Dendritic cell treated with granulocyte-macrophage colony-stimulating factor and Interleukin-4, amounts not matched to agents 40 ng/mL and 50 ng/mL, for 4 days (primary cell): ENCODE results near the gene ST8SIA6.
"Not testable (repeated sequence)": the region's sequence is repeated elsewhere in the genome, so short reads cannot be mapped to it uniquely, and the experiment has no call there.

ENCODE experiments used
- H3K27ac Mint-ChIP-seq: one replicate; pipeline ENCODE4 v1.8.0; 2022; ENCODE audit warnings: mild to moderate bottlenecking, mixed read lengths
- H3K27me3 Mint-ChIP-seq: one replicate; pipeline ENCODE4 v1.8.0; 2022; ENCODE audit warnings: mild to moderate bottlenecking, mixed read lengths
- H3K36me3 Mint-ChIP-seq: one replicate; pipeline ENCODE4 v1.8.0; 2022; ENCODE audit warnings: low read depth, mixed read lengths
- H3K4me1 Mint-ChIP-seq: one replicate; pipeline ENCODE4 v1.8.0; 2022; ENCODE audit warnings: low read depth, mixed read lengths
- H3K4me3 Mint-ChIP-seq: one replicate; pipeline ENCODE4 v1.8.0; 2022; ENCODE audit warnings: mild to moderate bottlenecking, moderate library complexity, mixed read lengths
- H3K9me3 Mint-ChIP-seq: one replicate; pipeline ENCODE4 v1.8.0; 2022; ENCODE audit warnings: mixed read lengths
- intact Hi-C: fragments of 100-400 bp; cut with micrococcal nuclease; formaldehyde crosslinking; loops from one replicate; pipeline ENCODE4 v1.15.0; 2022

Gene ST8SIA6

DNA sequence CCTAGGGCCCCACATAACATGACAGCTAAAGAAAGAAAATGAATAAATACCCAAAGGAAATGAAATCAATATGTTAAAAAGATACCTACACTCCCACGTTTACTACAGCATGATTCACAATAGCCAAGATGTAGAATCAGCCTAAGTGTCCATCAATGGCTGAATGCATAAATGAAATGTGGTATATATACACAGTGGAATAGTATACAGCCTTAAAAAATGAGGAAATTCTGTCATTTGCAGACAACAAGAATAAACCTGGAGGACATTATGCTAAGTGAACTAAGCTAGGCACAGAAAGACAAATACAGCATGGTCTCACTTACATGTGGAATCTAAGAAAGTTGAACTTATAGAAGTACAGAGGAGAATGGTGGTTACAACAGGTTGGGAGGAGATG lies 102.9 kb downstream of the ST8SIA6 start:
- Mint-ChIP-seq H3K27me3 (no peaks in the 10 kb centered on the region), H3K36me3 (no peaks in the 10 kb centered on the region)
- intact Hi-C loops: no loop called here

DNA sequence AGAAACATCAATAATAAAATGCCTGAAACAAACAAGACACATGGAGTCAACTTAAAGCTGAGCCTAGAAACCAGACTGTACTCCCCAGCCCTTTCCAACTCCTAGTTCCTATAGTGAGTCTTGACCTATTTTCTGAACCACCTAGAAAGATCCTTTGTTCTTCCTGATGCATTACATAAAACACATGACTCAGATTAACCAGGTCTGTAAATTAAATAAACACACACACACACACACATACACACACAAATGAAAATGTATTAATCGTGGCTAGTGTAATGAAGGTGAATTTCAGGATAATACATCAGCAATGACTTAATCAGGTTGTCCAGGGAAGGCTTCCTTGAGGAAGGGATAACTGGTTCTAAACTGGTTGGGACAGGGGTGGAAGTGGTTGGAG lies 104.7 kb downstream of the ST8SIA6 start:
- H3K27me3 Mint-ChIP-seq: no peaks in the 10 kb centered on the region
- intact Hi-C loops: no loop called here
- no peaks in the 10 kb centered on the region for H3K36me3 Mint-ChIP-seq
- no peaks in the 10 kb centered on the region for H3K9me3 Mint-ChIP-seq
- H3K4me3 Mint-ChIP-seq: no peak overlapping the region
- H3K4me1 Mint-ChIP-seq: no peaks in the 10 kb centered on the region
- no peak overlapping the region for H3K27ac Mint-ChIP-seq

More for the DNA sequence above, 102.9 kb downstream of the ST8SIA6 start:
- H3K4me1 Mint-ChIP-seq: no peaks in the 10 kb centered on the region
- H3K9me3 Mint-ChIP-seq: no peaks in the 10 kb centered on the region
- no peak overlapping the region for H3K27ac Mint-ChIP-seq
- H3K4me3 Mint-ChIP-seq: no peak overlapping the region

DNA sequence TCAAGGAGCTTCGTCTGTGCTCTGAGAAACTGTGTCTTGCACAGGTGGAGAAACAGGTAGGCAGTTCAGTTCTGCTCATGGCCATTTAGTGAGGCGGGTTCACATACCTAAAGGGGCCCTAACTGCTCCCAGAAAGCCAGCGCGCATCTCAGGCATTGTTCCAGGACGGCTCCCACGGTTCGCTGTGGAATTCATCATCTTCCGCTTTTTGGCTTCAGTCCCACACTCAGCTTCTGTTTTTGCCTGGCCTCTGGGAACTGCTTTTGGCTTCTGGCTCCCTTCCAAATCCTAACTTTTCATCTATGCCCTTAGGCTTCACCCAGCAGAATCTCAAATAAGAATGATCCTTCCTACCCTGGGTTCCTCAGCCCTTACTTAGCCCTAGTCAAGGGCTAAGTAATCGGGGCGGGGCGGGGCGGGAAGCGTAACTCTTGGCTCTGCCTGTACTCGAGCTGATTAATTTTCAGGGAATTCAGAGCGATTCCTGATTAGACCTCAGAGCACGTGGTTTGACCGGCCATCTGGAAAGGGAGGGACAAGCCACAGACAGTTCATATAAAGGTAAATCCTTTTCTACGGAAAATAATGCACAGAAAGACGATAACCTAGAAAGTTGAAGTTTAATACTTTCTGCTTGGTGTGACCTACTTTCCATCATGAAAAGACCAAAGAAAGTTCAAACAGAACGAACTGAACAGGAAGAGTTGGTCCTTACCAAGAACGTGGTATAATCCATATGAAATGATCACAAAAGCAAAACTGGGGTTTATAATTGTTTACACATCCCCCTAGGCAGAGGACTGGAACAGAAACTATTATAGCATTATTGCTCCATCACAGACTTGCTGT lies 105.7 kb downstream of the ST8SIA6 start:
- intact Hi-C loops: no loop called here
- no peaks in the 10 kb centered on the region for H3K4me1 Mint-ChIP-seq

DNA sequence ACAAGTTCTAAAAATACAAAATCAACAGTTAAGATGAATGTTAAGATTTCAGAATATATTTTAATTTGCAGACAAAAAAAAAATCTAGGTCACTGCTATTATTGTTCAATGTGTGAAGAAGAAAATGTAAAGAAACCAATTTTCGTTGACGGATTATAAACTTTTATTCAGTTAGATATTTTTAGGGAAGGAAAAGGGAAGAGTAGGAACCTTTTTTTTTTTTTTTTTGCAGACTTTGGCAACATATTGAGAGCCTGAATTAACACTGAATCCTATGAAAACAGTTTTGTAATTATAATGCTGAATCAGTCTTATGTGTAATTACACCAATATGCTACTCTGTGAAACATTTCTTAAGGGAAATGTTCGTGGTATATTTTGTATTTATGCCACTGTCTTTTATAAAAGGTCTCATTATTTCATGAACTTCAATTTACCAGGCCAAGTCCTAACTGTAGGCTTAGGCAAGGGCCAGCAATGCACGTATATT lies 106.3 kb downstream of the ST8SIA6 start:
- no peak overlapping the region for H3K4me3 Mint-ChIP-seq
- no peaks in the 10 kb centered on the region for H3K4me1 Mint-ChIP-seq
- intact Hi-C loops: no loop called here
- H3K27ac Mint-ChIP-seq: no peak overlapping the region
- H3K36me3 Mint-ChIP-seq: no peaks in the 10 kb centered on the region
- no peaks in the 10 kb centered on the region for H3K9me3 Mint-ChIP-seq
- H3K27me3 Mint-ChIP-seq: no peaks in the 10 kb centered on the region

More for the DNA sequence above, 105.7 kb downstream of the ST8SIA6 start:
- Mint-ChIP-seq H3K27ac (no peak overlapping the region), H3K36me3 (no peaks in the 10 kb centered on the region), H3K9me3 (no peaks in the 10 kb centered on the region), H3K27me3 (no peaks in the 10 kb centered on the region), H3K4me3 (no peak overlapping the region)

DNA sequence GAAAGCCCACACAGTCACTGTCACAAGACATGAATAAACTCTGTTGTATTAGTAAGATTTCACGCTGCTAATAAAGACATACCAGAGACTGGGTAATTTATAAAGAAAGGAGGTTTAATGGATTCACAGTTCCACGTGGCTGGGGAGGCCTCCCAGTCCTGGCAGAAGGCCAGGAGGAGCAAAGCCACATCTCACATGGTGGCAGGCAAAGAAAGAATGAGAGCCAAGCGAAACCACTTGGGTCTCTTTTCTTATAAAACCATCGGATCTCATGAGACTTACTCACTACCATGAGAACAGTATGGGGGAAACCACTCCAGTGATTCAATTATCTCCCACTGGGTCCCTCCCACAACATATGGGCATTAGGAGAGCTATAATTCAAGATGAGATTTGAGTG lies 110.2 kb downstream of the ST8SIA6 start:
- Mint-ChIP-seq H3K4me1 (no peaks in the 10 kb centered on the region), H3K27me3 (no peaks in the 10 kb centered on the region), H3K4me3 (no peak overlapping the region), H3K36me3 (peaks cover 7% of the 10 kb centered on the region), H3K9me3 (peaks cover 30% of the 10 kb centered on the region), H3K27ac (no peak overlapping the region)
- intact Hi-C loops: no loop called here

DNA sequence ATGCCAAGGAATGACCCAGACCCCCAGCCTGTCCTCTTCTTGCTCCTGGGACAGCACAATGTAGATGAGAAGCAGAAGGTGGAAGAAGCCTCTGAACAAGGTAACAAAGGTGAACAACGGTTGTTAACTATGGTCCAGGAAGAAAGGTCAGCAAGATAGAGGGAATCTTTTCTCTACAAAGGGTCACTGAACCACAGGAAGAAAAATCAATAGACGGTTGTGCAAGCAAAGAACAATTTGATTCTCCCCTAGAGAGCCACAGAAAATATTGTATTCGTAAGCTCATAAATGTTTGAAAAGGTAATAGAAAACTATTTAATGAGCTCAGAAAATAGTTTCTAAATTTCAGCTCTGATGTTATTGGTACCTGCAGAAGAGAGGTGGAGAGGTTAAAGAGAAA lies 111.3 kb downstream of the ST8SIA6 start:
- no peaks in the 10 kb centered on the region for H3K27me3 Mint-ChIP-seq
- H3K36me3 Mint-ChIP-seq: peaks cover 7% of the 10 kb centered on the region
- intact Hi-C loops: no loop called here
- H3K27ac Mint-ChIP-seq: no peak overlapping the region
- H3K9me3 Mint-ChIP-seq: peaks cover 33% of the 10 kb centered on the region
- no peaks in the 10 kb centered on the region for H3K4me1 Mint-ChIP-seq
- no peak overlapping the region for H3K4me3 Mint-ChIP-seq

DNA sequence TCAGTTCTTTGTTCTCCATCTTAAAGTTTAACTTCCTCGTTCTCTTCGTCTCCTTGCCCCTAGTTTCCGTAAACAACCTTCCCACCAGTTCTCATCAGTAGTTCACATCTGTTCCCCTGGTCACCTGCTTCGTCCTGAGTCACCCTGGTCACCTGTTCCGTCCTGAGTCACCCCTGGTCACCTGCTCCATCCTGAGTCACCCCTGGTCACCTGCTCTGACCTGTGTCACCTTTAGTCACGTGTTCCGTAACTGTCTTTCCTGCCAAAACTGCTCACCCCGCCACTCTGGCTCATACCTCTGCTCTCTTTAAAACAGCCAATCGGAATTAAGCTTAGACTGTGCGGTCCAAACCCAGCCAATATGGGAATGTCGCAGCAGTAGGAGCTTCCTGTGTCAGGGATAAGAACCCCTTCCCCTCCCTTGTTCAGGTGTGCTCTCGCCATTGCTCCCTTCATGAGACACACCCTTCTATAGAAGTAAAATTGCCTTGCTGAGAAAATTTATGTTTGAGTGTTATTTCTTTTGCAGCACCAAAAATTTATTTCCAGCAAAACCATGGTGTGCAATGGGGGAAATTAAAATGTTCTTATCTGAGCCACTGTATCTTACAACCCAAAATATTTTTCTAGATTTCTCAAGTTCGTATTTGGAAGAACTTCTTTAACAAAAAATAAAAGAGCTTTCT lies 114.1 kb downstream of the ST8SIA6 start:
- intact Hi-C loops: no loop called here
- no peaks in the 10 kb centered on the region for H3K27me3 Mint-ChIP-seq
- H3K4me3 Mint-ChIP-seq: no peak overlapping the region
- H3K9me3 Mint-ChIP-seq: peaks cover 41% of the 10 kb centered on the region
- no peaks in the 10 kb centered on the region for H3K4me1 Mint-ChIP-seq
- peaks cover 7% of the 10 kb centered on the region for H3K36me3 Mint-ChIP-seq
- no peak overlapping the region for H3K27ac Mint-ChIP-seq

DNA sequence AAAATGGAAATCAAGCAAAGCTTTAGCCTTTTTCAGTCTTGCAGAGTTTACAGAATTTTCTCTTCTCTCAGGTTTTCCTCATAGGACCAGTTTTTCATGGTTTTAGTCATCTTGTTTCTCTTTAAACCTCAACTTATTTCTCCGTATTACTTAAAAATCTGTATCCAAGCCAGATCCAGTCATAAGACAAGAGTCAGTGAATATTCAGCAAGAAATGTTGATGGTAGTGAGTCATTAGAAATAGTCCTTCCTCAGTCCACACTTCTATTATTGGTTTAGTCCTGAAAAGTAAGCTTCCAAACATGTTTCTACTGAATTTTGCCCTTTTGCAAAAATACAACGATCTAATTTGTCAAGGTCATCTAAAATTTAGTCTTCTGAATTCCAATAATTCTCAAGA lies 119.3 kb downstream of the ST8SIA6 start:
- Mint-ChIP-seq H3K9me3 (peaks cover 20% of the 10 kb centered on the region), H3K4me3 (no peak overlapping the region), H3K4me1 (no peaks in the 10 kb centered on the region), H3K36me3 (peaks cover 2% of the 10 kb centered on the region), H3K27me3 (no peaks in the 10 kb centered on the region), H3K27ac (no peak overlapping the region)
- intact Hi-C loops: no loop called here

DNA sequence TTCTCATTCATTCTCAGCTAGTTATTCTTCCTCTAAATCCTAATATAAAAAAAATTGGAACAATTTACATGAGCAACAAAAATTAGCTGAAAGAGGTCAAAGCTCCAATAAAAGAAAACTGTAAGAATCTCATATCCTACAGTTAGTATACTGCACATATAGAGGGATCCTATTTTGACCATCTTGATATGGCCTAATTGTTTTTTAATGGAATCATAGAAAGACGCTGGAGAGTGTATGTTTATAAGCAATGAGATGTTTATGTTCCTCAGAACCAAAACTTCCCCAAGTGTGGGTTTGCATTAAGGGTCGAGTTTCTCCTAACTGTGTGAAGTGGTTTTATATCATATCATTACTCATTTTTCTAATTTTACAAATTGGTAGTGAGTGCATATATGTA lies 123.9 kb downstream of the ST8SIA6 start:
- no peak overlapping the region for H3K4me3 Mint-ChIP-seq
- H3K36me3 Mint-ChIP-seq: no peaks in the 10 kb centered on the region
- H3K27ac Mint-ChIP-seq: no peak overlapping the region
- no peaks in the 10 kb centered on the region for H3K4me1 Mint-ChIP-seq
- intact Hi-C loops: no loop called here
- H3K9me3 Mint-ChIP-seq: no peaks in the 10 kb centered on the region
- no peaks in the 10 kb centered on the region for H3K27me3 Mint-ChIP-seq

DNA sequence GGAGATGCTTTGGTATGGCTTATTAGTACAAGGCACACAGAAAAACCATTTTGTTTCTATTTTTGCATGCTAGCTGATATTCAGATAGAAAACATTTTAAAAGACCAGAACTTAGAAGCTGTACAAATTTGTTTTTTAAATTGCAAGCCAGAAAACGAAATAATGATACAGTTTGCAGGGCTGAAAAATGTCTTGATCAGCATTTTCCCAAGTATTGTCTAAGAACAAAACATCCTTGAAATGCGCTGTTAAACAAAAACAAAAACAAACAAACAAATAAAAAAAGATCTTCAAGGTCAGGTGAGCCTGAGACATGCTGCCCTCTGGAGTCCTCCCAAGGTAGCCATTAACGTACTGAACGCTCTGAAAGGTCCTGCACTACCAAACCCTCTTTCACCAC lies 128.0 kb downstream of the ST8SIA6 start:
- Mint-ChIP-seq H3K27ac (no peak overlapping the region), H3K4me1 (no peaks in the 10 kb centered on the region), H3K36me3 (no peaks in the 10 kb centered on the region), H3K9me3 (no peaks in the 10 kb centered on the region), H3K27me3 (no peaks in the 10 kb centered on the region), H3K4me3 (no peak overlapping the region)
- intact Hi-C loops: no loop called here

DNA sequence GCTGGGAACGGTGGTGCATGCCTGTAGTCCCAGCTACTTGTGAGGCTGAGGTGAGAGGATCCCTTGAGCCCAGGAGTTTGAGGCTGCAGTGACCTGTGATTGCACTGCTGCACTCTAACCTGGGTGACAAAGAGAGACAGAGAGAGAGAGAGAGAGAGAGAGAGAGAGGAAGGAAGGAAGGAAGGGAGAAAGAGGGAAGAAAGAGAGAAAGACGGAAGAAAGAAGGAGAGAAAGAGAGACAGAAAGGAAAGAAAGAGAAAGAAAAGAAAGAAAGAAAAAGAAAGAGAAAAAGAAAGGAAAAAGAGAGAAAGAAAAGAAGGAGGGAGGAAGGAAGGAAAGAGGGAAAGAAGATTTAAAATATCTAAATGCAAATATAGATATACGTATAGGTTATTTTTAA lies 132.4 kb downstream of the ST8SIA6 start:
- H3K4me3 Mint-ChIP-seq, H3K4me1 Mint-ChIP-seq, H3K27ac Mint-ChIP-seq, H3K36me3 Mint-ChIP-seq, H3K9me3 Mint-ChIP-seq, intact Hi-C loops, H3K27me3 Mint-ChIP-seq: not testable (repeated sequence)

DNA sequence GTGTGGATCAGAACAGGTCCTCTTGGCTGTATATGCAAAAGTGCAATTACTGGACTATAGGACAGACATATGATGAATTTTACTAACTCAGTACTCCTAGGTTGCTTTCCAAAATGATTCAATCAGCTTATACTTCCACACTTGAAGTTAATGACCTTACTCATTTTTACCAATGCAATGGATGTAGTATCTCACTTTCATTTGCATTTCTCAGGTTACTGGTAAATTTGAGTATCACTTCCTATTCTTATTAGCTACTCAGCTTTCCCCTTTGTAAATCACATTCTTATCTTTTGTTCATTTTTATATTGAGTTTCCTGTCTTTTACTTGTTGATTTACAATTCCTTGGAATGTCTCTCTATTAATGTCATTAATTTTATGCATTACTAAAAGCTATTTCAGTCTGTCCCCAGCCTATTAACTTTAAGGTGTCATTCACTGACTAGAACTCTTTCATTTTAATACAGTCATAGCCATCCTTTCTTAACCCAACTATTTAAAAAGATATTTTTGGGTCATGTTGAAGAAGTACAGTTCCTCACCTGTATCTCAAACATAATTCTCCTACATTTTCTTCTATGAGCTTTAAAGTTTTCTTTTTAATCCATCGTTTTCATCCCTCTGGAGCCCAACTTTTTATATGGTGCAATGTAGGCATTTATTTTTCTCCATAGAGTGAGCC lies 137.8 kb downstream of the ST8SIA6 start:
- intact Hi-C loops: no loop called here
- no peak overlapping the region for H3K27ac Mint-ChIP-seq
- H3K4me3 Mint-ChIP-seq: no peak overlapping the region
- H3K9me3 Mint-ChIP-seq: no peaks in the 10 kb centered on the region
- H3K4me1 Mint-ChIP-seq: no peaks in the 10 kb centered on the region
- H3K36me3 Mint-ChIP-seq: no peaks in the 10 kb centered on the region
- H3K27me3 Mint-ChIP-seq: no peaks in the 10 kb centered on the region

DNA sequence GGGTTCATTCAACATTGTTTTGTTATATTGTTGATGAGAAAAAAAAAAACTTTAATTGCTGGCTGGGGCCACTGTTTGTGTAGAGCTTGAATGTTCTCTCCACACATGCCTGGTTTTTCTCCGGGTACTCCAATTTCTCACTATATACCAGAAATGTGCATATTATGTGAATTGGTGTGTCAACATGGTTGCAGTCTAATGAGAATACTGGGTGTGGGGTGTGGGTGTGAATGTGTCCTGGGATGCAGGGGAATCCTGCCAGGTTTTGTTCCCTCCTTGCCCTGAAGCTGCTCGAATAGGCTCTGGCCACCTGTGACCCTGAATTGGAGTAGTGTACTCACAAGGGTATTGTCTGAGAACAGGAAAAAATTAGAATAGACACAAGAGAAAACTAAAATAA lies 145.0 kb downstream of the ST8SIA6 start:
- H3K27ac Mint-ChIP-seq: no peak overlapping the region
- no peaks in the 10 kb centered on the region for H3K36me3 Mint-ChIP-seq
- H3K4me1 Mint-ChIP-seq: no peaks in the 10 kb centered on the region
- intact Hi-C loops: no loop called here
- no peak overlapping the region for H3K4me3 Mint-ChIP-seq
- H3K9me3 Mint-ChIP-seq: no peaks in the 10 kb centered on the region
- H3K27me3 Mint-ChIP-seq: no peaks in the 10 kb centered on the region

DNA sequence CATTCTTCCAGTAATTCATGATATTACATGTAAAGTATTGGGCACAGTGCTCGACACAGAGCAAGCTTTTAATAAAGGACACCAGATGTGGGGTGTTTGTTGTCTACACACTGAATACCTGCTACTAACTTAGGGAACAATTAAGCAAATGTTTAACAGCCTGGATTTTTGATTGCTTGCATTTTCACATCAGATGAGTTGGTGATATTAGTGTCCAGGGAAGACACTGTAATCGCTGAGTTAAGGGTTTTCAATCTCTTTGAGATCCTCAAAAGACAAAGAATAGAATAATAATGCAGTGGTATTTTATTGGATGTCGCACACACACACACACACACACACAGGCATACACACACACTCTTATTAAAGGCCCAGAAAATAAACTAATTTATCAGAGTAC lies 147.3 kb downstream of the ST8SIA6 start:
- no peaks in the 10 kb centered on the region for H3K27me3 Mint-ChIP-seq
- H3K36me3 Mint-ChIP-seq: no peaks in the 10 kb centered on the region
- no peak overlapping the region for H3K4me3 Mint-ChIP-seq
- no peaks in the 10 kb centered on the region for H3K4me1 Mint-ChIP-seq
- H3K27ac Mint-ChIP-seq: no peak overlapping the region
- no peaks in the 10 kb centered on the region for H3K9me3 Mint-ChIP-seq
- intact Hi-C loops: no loop called here
